Stimulated activated CD8-positive, alpha-beta memory T cell treated with anti-CD3 and anti-CD28 coated beads, Interleukin-15, amount 100 ng/mL, for 1 hour (primary cell): ENCODE results near the gene TIPARP.

Source experiments
- DNase-seq: peaks from one replicate; pipeline ENCODE4 v3.0.0-alpha.2; 2020; ENCODE audit warnings: low read depth

The TIPARP gene, protein sequence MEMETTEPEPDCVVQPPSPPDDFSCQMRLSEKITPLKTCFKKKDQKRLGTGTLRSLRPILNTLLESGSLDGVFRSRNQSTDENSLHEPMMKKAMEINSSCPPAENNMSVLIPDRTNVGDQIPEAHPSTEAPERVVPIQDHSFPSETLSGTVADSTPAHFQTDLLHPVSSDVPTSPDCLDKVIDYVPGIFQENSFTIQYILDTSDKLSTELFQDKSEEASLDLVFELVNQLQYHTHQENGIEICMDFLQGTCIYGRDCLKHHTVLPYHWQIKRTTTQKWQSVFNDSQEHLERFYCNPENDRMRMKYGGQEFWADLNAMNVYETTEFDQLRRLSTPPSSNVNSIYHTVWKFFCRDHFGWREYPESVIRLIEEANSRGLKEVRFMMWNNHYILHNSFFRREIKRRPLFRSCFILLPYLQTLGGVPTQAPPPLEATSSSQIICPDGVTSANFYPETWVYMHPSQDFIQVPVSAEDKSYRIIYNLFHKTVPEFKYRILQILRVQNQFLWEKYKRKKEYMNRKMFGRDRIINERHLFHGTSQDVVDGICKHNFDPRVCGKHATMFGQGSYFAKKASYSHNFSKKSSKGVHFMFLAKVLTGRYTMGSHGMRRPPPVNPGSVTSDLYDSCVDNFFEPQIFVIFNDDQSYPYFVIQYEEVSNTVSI

DNA sequence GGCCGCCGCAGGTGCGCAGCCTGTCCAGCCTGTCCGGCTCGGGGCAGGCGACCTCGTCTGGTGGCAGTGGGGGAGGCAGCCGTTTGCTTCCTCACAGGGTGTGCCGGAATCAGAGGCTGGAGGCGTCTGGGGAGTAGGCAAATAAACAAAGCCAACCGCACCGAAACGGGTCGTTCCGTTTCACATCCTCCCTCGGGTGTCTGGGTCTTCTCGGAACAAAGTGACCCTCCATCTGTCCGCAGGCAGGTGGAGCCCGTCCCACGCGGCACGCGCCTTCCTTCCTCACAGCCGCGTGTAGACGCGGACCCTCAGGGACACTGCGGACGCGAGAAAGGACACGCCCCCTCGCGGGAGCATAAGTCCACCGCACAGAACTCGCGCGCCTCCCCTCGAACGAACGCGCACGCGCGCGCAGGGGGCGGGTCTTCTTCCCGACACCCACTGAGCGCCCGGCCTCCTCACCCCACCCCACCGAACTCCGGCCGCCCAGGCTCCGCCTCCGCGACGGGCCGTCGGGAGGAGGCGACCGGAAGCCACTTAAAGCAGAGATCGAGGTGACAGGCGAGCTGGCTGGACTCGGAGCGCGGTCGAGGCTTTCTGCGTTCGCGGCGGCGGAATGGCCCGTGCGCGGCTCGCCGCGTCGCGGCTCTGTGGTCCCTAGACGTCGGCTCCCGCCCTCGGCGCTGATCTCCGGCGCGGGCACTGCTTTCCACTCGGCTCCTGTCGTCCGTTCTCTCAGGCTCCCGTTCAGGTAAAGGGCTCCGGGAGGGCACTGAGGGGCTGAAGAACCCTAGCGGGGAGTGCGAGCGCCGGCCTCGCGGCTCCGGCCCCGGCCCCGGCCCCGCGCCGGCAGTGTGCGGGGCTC is at the start of gene TIPARP:
TIPARP (plus strand) TSS at position 545 of the 865 bp plus-strand sequence. CDS start 3,108 bp downstream, outside the sequence.
- peak; percentile 99 for DNase-seq

DNA sequence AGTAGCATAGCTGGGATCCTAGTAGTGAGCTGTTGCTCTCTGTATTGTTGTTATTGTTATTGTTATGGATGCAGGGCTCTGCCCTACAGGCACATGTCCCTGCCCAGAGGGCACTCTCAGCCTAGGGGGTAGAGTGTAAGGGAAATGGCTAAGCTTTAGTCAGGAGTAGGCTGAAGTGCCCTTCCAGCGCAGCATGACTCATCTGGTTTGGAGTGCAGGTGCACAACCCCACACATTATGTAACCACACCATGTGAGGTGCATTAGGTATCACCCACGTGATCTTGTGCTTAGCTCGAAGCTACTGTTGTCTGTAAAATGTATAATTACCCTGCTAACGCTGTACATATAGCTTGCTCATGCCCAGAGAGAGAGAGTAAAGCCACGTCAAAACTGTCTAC is 48.3 kb upstream of the TIPARP start:
- DNase-seq = no peak

DNA sequence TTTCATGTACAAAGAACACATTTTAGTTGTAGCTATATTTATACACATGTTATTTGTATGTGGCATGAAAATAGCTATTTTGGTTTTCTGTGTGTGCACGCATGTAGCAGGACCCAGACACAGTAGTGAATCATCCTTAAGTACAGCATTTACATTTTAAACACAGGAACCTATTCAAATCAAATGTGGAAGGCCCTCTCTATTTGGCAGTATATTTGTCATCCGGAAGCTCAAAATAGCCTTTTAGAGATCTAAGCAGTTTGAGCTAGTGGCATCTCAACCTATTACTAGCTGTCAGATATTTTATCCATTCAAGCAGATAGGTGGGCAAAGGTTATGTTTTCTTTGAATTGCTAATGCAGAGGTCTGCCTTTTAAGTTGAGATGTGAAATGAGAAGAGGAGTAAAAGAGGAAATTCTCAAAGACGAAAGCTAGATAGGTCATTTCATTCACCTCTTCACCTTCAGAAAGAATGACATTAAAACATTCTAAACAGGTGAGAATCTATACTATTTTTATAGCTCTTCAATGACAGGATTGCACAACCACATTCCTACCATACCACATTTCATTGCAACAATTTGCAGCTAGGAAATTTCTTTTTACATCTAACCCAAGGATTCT is 46.3 kb upstream of the TIPARP start:
- DNase-seq = no peak

DNA sequence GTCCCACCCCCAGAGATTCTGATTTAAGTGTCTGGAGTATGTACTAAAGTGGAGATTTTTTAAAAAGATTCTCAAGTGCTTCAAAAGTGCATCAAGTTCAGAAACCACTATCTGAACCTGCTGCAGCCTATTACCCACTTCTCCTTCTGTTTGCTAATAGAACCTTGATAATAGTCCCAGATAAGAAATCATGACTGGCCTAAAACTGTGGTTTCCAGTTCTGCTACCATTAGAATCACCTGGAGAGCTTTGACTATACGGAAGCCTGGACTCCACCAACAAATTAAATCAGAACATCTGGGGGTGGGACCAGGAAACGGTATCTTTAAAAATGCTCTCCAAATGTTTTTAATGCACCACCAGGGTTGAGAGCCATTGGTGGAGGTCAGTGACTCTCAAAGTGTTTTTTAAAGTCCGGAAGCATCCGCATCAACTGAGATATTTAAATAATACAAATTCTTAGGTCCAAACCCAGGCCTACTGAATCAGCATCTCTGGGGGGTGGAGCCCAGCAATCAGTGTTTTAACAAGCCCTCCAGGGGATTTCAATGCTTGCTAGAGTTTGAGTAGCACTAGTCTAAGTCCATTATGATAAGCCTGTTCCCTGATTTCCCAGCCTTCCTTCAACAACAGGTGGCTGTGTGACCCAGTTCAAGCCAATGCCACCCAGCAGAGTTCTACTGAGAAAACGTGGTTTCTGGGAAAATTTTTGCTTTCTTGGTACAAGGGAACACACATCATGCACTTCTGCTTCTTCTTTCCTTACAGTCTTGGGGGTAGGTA is 45.4 kb upstream of the TIPARP start:
- no peak for DNase-seq

DNA sequence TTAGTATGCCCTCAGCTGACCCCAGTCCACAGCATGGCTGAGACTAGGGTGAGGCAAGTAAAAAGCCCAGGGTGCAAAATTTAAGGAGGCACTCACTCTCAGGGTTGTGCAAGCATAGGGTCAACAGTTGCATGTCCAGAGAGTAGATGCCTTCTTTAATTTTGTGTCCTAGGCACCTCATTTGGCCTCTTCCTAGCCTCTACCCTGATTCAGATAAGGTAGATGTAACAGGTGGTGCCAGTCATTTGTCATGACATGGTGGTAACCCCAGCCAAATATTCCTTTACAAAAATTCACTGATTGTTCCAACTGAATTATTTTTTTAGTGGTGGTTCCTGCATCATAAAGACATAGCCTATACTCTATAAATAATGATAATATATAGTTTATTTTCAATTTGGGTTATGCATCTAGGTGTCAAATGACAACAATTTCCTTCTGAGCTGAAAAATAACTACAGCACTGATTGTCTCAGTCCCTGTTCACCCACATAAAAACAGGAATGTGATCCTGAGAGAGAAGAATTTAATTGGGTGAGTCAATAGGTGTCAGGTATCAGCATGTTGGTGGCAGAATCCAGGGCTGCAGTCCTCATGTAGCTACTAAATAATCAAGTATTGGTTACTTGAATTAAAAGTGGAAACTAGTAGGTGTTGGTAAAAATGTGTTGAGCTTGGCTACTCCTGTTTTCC is 44.2 kb upstream of the TIPARP start:
- no peak for DNase-seq

DNA sequence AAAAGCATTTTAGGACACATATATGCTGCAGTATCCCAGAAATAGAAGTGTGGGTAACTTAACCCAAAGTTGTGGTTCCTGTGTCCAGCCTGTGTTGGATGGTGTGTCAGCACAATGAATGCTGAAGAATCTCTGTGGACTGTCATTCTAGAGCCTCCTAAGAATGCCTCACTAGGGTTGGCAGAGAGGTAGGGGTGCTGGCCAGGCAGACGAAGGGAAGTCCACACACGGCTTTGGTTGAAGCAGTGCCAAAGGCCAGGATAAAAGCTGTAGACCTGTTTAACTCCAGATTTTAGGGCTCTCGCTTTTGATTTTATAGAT is 43.7 kb upstream of the TIPARP start:
- DNase-seq = no peak

DNA sequence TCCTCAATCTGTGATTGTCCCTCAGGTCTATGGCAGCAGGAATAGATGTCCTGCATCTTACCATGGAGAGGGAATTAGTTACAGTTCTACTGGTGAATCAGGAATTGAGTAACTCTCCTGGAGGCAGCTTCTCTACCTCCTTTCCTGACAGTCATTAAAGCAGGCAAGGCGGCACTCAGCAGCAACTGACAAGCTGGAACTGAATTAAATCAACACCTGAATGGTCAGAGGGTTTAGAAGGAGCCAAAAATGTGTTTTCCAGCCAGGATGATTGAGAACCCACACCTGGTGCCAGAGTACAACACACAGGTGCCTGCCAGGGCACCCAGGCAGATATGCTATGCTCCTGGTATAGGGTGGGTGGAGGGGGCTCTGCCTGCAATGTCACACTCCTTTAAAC is 43.1 kb upstream of the TIPARP start:
- no peak for DNase-seq

DNA sequence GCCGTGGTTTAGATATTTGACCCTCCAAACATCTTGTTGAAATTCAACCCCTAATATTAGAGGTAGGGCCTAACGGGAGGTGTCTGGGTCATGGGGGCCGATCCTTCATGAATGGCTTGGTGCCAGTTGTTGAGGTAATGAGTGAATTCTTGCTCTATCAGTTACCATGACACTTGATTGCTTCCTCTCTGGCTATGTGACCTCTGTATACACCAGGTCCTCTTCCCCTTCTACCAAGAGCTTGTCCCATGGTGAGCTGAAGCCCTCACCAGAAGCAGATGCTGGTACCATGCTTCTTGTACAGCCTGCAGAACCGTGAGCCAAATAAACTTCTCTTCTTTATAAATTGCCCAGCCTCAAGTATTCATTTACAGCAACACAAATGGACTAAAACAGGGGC is 41.8 kb upstream of the TIPARP start:
- no peak for DNase-seq

DNA sequence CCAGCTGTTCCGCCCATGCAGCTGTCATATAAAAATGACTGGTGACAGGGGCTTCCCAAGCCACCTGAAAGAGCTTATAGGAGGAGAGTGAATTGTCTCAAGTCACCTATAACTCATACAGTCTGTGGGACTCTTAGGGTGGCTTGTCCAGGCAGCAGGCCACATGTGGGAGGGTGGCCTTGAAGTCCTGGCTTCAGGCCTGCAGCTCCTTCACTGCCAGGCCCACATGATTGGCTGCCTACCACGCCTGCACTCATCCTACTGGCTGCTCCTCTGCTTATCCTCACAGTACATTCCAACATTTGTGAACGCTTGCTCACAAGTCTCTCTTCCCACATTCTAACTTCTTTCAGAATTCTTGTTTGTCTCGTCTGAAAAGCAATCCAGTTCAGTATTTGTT is 41.1 kb upstream of the TIPARP start:
- no peak for DNase-seq

DNA sequence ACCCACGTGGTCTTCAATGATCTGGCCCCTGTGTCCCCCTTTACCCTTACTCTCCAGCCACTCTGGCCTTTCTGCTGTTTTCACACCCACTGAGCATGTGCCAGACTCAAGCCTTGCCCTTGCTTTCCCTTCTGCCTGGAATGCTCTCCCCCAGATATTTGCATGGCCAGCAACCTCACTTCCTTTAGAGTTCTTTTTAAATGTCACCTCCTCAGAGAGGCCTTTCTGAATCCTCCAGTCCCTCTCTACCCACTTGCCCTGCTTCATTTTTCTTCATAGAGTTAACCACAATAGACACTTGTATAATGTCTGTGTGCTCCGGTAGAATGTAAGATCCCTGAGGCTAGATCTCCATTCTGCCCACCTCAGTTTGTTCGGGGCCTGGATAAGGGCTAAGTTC is 39.4 kb upstream of the TIPARP start:
- DNase-seq = no peak

DNA sequence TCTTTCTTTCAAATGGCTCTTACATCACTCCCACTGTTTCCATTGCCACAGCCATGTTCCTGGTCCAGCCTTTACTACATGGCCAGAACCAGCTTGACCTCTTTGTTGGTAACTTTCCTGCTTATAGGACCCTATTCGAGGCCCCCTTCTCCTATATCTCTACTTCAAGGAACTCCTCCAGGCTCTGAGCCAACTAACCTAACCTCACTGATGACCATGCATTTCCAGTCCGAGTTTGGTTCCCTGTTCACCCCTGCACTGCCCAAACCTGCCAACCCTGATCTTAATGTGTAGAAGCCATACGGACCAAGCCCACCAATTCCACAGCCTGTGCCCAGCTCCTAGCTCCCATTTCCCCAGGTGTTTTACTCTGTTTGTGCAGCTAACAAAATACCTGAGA is 38.4 kb upstream of the TIPARP start:
- no peak for DNase-seq

DNA sequence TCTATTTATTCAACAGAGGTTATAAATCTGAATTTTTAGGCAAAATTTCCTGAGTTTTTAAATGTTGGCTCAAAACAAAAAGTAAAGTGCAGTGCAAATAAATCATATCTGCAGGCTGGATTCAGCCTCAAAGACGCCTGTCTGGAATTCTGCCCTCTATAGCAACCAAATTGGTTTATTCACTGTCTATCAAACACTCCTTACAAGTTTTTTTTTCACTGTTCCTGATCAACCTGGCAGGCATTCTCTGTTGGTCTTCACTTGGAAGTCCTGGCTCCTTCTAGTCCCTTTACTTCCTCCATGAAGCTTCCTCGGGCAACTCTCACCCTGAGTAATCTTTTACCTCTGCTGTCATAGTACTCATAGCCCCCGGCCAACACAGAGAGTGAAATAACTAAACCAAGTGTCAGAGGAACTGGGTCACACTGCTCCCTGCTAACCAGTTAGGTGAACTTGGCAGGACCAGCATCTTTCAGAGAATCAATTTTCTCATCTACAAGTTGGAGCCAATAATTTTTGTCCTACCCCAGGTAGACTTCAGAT is 36.8 kb upstream of the TIPARP start:
- no peak for DNase-seq

DNA sequence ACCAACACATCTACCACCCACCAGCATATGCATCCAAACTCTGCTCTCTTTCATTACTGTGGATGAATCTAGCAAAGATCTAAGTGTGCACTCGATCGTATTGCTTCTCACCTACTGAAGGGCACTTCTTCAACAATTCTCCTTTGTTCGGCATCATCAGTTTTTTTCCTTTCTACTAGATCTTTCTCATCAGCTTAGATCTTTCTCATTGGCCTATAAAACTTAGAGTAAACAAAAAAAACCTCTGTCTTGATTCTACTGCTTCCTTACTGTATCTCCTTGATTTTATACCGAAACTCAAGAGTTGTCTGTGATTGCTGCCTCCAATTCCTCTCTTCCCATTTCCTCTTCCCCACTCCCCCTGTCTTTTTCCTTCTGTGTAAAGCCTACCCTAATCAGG is 36.1 kb upstream of the TIPARP start:
- DNase-seq = no peak

DNA sequence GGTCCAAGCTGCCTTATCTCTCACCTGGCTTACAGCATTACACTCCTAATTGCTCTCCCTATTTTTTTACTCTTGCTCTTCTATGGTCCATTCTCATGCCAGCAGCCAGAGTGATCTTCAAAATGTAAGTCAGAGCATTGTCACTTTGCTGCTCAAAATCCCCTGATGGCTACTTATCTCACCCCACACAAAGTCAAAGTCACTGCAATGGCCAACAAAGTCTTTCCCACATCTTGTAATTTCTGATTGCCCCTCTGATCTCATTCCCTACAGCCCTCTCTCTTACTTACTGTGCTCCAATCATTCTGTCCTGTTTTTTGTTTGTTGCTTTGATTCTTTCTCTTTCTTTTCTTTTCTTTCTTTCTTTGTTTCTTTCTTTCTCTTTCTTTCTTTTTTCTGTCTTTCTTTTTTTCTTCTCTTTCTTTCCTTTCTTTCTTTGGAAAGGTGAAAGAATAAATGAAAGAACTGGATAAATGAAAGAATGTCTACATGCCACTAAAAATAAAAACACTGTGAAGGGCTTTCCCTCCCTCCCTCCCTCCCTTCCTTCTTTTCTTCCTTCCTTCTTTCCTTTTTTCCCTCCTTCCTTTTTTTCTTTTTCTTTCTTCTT is 34.9 kb upstream of the TIPARP start:
- no peak for DNase-seq

DNA sequence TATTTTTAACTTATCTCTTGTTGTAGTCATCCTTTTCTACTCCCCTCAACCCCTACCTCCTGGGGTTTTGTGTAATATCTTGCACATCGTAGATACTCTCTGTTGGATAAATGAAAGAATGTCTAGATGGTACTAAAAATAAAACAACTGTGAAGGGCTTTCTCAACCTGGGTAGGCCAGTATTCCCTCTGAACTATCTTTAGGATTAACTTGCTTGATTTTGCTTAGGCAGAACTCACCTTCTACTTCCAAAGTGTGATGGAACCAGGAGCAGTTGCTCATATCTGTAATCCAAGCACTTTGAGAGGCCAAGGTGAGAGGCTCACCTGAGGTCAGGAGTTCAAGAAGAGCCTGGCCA is 32.8 kb upstream of the TIPARP start:
- no peak for DNase-seq

DNA sequence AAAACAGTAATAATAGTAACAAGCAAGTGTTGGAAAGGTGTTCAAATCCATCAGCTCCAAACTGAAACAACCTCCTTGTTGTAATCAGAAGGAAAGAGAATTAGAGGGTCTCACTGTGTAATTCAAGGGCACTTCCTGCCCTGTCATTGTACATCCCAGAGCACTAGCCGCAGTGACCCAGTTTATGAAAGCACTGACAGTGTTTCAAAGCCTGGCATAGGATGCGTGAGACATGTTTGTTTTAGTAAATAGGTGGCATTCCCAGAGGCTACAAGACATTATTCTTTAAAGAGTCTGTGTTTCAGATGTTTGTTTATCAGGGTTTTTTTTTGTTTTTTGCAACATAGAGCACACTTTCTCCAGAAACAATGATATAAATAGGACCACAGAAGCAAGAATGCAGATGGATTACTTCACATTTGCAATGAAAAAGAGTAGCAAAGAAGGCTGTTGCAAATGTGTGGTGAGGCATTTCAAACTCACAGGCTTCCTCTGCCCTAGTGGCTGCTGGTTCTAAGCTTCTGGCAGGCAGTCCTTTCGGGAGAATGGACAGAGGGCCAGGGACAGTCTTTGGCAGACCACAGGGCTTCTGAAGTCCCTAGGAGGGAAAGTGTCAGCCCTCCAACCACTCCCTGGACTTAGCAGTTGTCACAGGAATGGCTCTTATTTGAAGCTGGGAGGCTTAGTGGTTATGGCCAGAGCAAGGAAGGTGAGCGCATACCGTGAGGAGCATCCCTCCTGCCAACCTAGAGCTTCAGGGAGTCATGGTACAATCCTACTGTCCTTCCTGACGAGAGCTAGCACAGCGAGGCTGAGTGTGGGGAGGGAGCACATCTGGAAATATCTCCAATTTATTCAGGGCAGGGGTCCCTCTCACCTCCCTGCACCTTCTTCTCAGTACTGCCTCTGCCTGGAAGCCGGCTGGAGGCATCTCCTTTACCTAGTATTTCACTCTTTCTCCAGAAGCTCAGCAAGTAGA is 31.4 kb upstream of the TIPARP start:
- DNase-seq = no peak

DNA sequence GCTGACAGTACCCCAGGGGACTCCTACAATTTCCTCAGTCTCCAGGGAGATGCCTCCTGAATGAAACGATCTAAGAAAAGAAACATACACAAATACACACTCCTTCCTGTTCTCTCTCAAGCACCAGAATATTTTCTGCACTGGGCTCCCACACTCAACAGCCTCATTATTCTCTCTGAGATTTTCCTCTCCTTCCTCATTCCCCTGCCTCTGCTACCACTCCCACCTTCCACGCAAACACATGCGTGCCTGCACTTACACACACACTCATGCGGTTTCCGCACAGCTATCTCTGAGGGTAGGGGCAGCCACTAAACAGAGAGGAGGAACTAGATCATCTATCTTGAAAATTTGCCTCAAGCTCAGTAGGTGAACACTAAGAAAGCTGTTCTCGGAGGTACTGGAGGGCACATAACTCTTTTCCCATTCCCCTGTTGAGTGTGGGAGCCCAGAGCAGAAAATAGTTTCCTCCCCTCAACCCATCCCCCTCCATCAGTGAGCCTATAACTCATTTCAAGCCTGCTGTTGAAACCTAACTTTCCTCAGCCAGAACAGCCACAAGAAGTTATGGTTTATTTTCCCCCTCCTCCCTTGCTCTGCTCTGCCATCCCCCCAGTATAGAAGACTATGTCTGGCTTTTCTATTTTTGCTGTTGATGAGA is 30.5 kb upstream of the TIPARP start:
- DNase-seq = no peak

DNA sequence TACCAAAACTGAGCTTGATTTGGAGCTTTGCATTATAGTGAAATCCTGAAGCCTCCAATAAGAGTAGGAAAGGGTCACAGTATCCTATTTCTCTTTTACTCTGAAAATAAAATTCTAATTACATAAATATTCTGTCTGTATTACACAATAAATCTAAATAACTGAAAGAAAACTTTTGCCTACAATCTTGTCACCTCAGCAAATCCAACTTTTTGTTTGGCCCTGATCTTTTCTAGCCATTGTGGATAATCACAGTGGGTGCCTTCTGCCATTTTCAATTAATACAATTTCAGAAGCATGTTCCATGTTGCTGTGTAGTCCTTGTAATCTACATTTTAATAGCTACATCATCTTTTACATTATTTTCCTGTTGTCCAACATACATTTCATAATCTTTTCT is 29.4 kb upstream of the TIPARP start:
- no peak for DNase-seq

DNA sequence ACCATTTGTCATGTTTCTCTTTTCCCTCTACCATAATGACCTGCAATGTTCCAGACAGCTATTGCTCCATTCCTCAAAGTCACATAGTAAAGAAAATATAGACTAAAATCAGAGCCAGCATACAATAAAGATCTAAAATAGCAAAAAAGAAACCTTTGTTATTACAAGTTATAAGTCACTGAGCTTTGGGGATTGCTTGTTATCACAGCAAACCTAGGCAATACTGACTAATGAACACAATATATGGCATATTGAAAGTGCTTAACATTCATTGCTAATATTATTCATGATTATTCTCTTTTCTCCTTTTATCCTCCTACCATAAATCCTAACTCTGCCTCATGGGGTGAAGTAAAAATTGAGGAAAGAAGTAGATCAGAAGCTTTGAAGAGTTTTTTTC is 27.4 kb upstream of the TIPARP start:
- DNase-seq = no peak
